Osteocyte (in vitro differentiated cells): ENCODE results near the gene KPNA3. TPM values are rescaled to one million over a fixed set of nuclear protein-coding genes. Genes with fewer than 3 reads are reported as not detected.
"Not testable (repeated sequence)": the region's sequence is repeated elsewhere in the genome, so short reads cannot be mapped to it uniquely, and the experiment has no call there.

Experiments used
- DNase-seq: peaks from one replicate; pipeline ENCODE4 v3.0.0; 2021; ENCODE audit warnings: mixed read lengths; ENCODE audit not compliant: unreplicated experiment; ENCODE audit errors: extremely low spot score
- H3K27ac Mint-ChIP-seq: one replicate; pipeline ENCODE4 v1.8.0; 2021; ENCODE audit warnings: mild to moderate bottlenecking, mixed read lengths; ENCODE audit not compliant: unreplicated experiment
- H3K27me3 Mint-ChIP-seq: one replicate; pipeline ENCODE4 v1.8.0; 2021; ENCODE audit warnings: mixed read lengths; ENCODE audit not compliant: unreplicated experiment
- H3K36me3 Mint-ChIP-seq: one replicate; pipeline ENCODE4 v1.8.0; 2021; ENCODE audit warnings: mixed read lengths; ENCODE audit not compliant: unreplicated experiment
- H3K4me1 Mint-ChIP-seq: one replicate; pipeline ENCODE4 v1.8.0; 2021; ENCODE audit warnings: mixed read lengths; ENCODE audit not compliant: unreplicated experiment
- H3K4me3 Mint-ChIP-seq: one replicate; pipeline ENCODE4 v1.8.0; 2021; ENCODE audit warnings: mild to moderate bottlenecking, moderate library complexity, mixed read lengths; ENCODE audit not compliant: unreplicated experiment
- H3K9me3 Mint-ChIP-seq: one replicate; pipeline ENCODE4 v1.8.0; 2021; ENCODE audit warnings: mixed read lengths; ENCODE audit not compliant: unreplicated experiment
- total RNA-seq: library from RNA; stranded (reverse); gene quantifications from 2 replicates; pipeline ENCODE4 v1.2.1, GENCODE V29; 2021
- TF ChIP-seq, protein P1 (sequence below): fragments of 200-600 bp; sonication (generic); IDR thresholded peaks from 2 replicates; pipeline ENCODE4 v1.5.0; 2021; ENCODE audit warnings: antibody characterized with exemption, mild to moderate bottlenecking, moderate library complexity

KPNA3 gene
- total RNA-seq, 1 donor from 2014 or later, result 39.9 TPM

- Mint-ChIP-seq H3K9me3 (no peaks in the 10 kb centered on the region), H3K36me3 (no peaks in the 10 kb centered on the region), H3K4me3 (no peak overlapping the region), H3K4me1 (no peaks in the 10 kb centered on the region), H3K27ac (no peak overlapping the region), H3K27me3 (peaks cover 34% of the 10 kb centered on the region)
- DNase-seq, result no peak
- TF ChIP-seq, protein P1, sequence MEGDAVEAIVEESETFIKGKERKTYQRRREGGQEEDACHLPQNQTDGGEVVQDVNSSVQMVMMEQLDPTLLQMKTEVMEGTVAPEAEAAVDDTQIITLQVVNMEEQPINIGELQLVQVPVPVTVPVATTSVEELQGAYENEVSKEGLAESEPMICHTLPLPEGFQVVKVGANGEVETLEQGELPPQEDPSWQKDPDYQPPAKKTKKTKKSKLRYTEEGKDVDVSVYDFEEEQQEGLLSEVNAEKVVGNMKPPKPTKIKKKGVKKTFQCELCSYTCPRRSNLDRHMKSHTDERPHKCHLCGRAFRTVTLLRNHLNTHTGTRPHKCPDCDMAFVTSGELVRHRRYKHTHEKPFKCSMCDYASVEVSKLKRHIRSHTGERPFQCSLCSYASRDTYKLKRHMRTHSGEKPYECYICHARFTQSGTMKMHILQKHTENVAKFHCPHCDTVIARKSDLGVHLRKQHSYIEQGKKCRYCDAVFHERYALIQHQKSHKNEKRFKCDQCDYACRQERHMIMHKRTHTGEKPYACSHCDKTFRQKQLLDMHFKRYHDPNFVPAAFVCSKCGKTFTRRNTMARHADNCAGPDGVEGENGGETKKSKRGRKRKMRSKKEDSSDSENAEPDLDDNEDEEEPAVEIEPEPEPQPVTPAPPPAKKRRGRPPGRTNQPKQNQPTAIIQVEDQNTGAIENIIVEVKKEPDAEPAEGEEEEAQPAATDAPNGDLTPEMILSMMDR, result no peak
Observed at GRCh38 chr13:49820591-49821215, 28.2 kb upstream of the KPNA3 start.

GRCh38 chr13:49816047-49816446, 23.6 kb upstream of the KPNA3 start:
- not testable (repeated sequence) for H3K9me3 Mint-ChIP-seq, H3K27ac Mint-ChIP-seq, H3K4me3 Mint-ChIP-seq, H3K36me3 Mint-ChIP-seq, DNase-seq, H3K4me1 Mint-ChIP-seq
- peaks cover 46% of the 10 kb centered on the region for H3K27me3 Mint-ChIP-seq

- TF ChIP-seq, protein P1, result no peak
- DNase-seq, result no peak
- Mint-ChIP-seq H3K27me3 (peaks cover 51% of the 10 kb centered on the region), H3K4me3 (no peak overlapping the region), H3K36me3 (no peaks in the 10 kb centered on the region), H3K27ac (no peak overlapping the region), H3K9me3 (peaks cover 3% of the 10 kb centered on the region), H3K4me1 (no peaks in the 10 kb centered on the region)
Observed at GRCh38 chr13:49814551-49815270, 22.2 kb upstream of the KPNA3 start.

DNA sequence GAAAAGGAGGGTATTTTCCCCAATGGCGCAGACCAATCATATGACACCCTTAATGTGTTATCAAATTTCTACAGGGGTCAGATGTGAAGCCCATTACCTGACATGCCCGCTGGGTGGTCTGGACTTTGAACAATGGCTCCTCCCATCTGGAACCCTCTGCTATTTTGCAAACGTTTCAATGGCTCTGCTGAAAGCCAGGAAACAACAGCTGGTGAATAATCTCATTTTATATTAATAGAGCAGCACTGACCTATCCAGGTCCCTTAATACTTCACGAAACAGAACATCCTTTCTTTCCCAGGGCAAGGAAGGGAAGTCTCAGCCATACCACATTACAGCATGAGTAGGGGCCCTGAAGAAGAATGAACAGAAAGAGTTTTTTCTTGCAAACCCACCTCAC, 20.3 kb upstream of the KPNA3 start:
- Mint-ChIP-seq H3K4me1 (no peaks in the 10 kb centered on the region), H3K27me3 (peaks cover 56% of the 10 kb centered on the region), H3K4me3 (no peak overlapping the region), H3K27ac (no peak overlapping the region), H3K36me3 (no peaks in the 10 kb centered on the region), H3K9me3 (peaks cover 3% of the 10 kb centered on the region)
- no peak for DNase-seq
- TF ChIP-seq, protein P1, result no peak

- TF ChIP-seq, protein P1, result no peak
- DNase-seq, result no peak
- Mint-ChIP-seq H3K27me3 (peaks cover 53% of the 10 kb centered on the region), H3K4me3 (no peak overlapping the region), H3K27ac (no peak overlapping the region), H3K36me3 (no peaks in the 10 kb centered on the region), H3K9me3 (peaks cover 3% of the 10 kb centered on the region), H3K4me1 (no peaks in the 10 kb centered on the region)
Observed at GRCh38 chr13:49811527-49811908, 19.0 kb upstream of the KPNA3 start.
